ENCODE data around the gene APBB1IP.

- TF ChIP-seq CTCF (IDR thresholded peaks at IDR 0.05), result no peak
- TF ChIP-seq ZFX (IDR thresholded peaks at IDR 0.05; ENCODE audit: borderline replicate concordance), result no peak
Observed at GRCh38 chr10:26408858-26409494, 29.2 kb upstream of the APBB1IP start.

All from 22Rv1 (cell line).